Fibroblast of lung (primary cell): ENCODE measurements around the gene ADGRV1.

ENCODE experiments used
- CTCF ChIP-seq, 2 donors: IDR thresholded peaks in 1 of 2; conservative IDR thresholded peaks in 1 of 2; 1 replicate in 1 of 2; 2 replicates in 1 of 2; pipeline ENCODE4 v1.5.1; 2011 to 2012; ENCODE audit warnings: low read length in 2 of 2, control low read depth in 1 of 2, inconsistent platforms in 1 of 2, low read depth in 1 of 2, mild to moderate bottlenecking in 1 of 2
- EZH2 ChIP-seq: IDR thresholded peaks from 2 replicates; pipeline ENCODE4 v1.5.1; 2012; ENCODE audit warnings: low read length, control low read depth, mild to moderate bottlenecking; ENCODE audit errors: missing control alignments

DNA sequence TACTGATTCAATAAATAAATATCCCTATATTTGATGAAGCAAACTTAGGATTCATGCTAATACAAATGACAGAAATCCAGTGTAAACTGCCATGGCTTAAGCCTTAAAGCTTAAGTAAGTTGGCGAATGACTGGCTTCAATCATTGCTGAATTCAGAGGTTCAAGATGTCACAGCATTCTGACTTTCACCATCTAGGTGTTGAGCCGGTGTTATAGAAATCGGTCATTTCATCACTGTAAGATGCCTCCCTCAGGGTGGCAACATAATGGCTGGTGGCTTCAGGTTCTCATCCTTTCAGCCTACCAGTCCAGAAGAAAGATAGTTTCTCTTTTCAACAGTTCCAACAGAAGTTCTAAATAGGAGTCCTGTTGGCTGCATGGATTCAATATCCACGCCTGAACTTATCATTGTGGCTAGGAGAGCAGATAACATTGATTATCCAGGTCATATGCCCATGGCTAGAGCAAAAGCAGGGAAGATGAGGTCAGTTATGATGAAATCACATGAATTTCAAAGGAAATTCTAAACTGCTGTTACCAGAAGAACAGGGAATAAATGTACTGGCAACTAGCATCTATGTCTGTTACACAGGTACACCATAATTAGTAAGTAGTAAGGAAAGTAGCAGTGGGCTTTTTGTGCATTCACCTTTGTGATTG, 460.2 kb downstream of the ADGRV1 start:
- TF ChIP-seq CTCF (conservative IDR thresholded peaks at IDR 0.05 in 1 of 2, IDR thresholded peaks at IDR 0.05 in 1 of 2; ENCODE audit: low read depth in 1 of 2, low read length in 2 of 2) (no peak), EZH2 (no peak)
